H1 (cell line): Measurements from ENCODE around the gene DDI2. TPM values are rescaled to one million over a fixed set of nuclear protein-coding genes. Genes with fewer than 3 reads are reported as not detected.

Experiments
- CTCF ChIA-PET: fragments of 300-600 bp; sonication (Branson Sonifier 250); formaldehyde crosslinking; loops from one replicate; lab custom pipeline; 2021; ENCODE audit not compliant: partially characterized antibody; lab: Charles Lee
- POLR2A ChIA-PET: fragments of 300-600 bp; sonication (Branson Sonifier 250); formaldehyde crosslinking; loops from one replicate; lab custom pipeline; 2021; ENCODE audit warnings: inconsistent platforms; ENCODE audit not compliant: partially characterized antibody; lab: Charles Lee
- DNase-seq, 2 experiments: peaks; one replicate each; pipeline versions ENCODE4 v3.0.0 to v3.0.0-alpha.2; 2010 to 2022; ENCODE audit warnings: low spot score in 2 of 2, low read depth in 1 of 2, mixed read lengths in 1 of 2
- FAIRE-seq: peaks from 2 replicates; lab custom pipeline; 2011; peaks lifted over from hg19 to GRCh38; lab: Jason Lieb, UNC
- H2AFZ ChIP-seq: 2 replicates; pipeline ENCODE4 v1.8.1; 2012; ENCODE audit warnings: low read length, inconsistent platforms
- H2AK5ac ChIP-seq: 2 replicates; pipeline ENCODE4 v1.6.1; 2013; ENCODE audit warnings: low read depth, low read length
- H2BK120ac ChIP-seq: replicated peaks from 2 replicates; pipeline ENCODE3; 2013; ENCODE audit warnings: low read depth, low read length, inconsistent platforms
- H2BK12ac ChIP-seq: 2 replicates; pipeline ENCODE4 v1.6.1; 2013; ENCODE audit warnings: low read depth, low read length
- H2BK15ac ChIP-seq: 2 replicates; pipeline ENCODE4 v1.6.1; 2013; ENCODE audit warnings: low read length
- H2BK20ac ChIP-seq: 2 replicates; pipeline ENCODE4 v1.6.1; 2013; ENCODE audit warnings: low read length
- H2BK5ac ChIP-seq: 2 replicates; pipeline ENCODE4 v1.6.1; 2013; ENCODE audit warnings: low read depth, low read length
- H3K14ac ChIP-seq: 2 replicates; pipeline ENCODE4 v1.6.1; 2013; ENCODE audit warnings: inconsistent platforms; ENCODE audit not compliant: insufficient read length
- H3K18ac ChIP-seq: 2 replicates; pipeline ENCODE4 v1.6.1; 2013; ENCODE audit warnings: low read length; ENCODE audit errors: extremely low read depth
- H3K23ac ChIP-seq: 2 replicates; pipeline ENCODE4 v1.6.1; 2013; ENCODE audit warnings: inconsistent platforms; ENCODE audit not compliant: insufficient read length
- H3K23me2 ChIP-seq: 2 replicates; pipeline ENCODE4 v1.6.1; 2013; ENCODE audit warnings: low read depth, low read length
- H3K27ac ChIP-seq: 2 replicates; pipeline ENCODE4 v1.6.1; 2011; ENCODE audit warnings: low read depth, low read length, inconsistent platforms
- H3K27me3 ChIP-seq, 4 experiments: replicated peaks in 1 of 4; 1 replicate in 1 of 4; 2 replicates in 3 of 4; pipeline versions ENCODE4 v1.6.1 to v1.8.1; 2011 to 2013; ENCODE audit warnings: low read length in 3 of 4, mild to moderate bottlenecking in 3 of 4, inconsistent platforms in 2 of 4, mixed read lengths in 2 of 4, moderate library complexity in 1 of 4; ENCODE audit not compliant: control insufficient read depth in 3 of 4, insufficient read depth in 3 of 4; ENCODE audit errors: extremely low read depth in 1 of 4
- H3K36me3 ChIP-seq, 4 experiments: 2 replicates each; pipeline versions ENCODE4 v1.6.1 to v1.8.1; 2011 to 2013; ENCODE audit warnings: mild to moderate bottlenecking in 4 of 4, low read length in 3 of 4, moderate library complexity in 2 of 4, control low read depth in 1 of 4, inconsistent platforms in 1 of 4; ENCODE audit not compliant: insufficient read depth in 4 of 4, control insufficient read depth in 2 of 4
- H3K4ac ChIP-seq: replicated peaks from 2 replicates; pipeline ENCODE3; 2013; ENCODE audit warnings: low read length, low read depth, mixed read lengths, inconsistent platforms; ENCODE audit not compliant: insufficient read length
- H3K4me1 ChIP-seq, 4 experiments: replicated peaks in 1 of 4; 1 replicate in 1 of 4; 2 replicates in 3 of 4; pipeline versions ENCODE4 v1.6.1 to v1.8.1; 2011 to 2013; ENCODE audit warnings: low read length in 3 of 4, inconsistent platforms in 2 of 4, mixed read lengths in 1 of 4; ENCODE audit not compliant: insufficient read depth in 4 of 4, control insufficient read depth in 3 of 4
- H3K4me2 ChIP-seq, 2 experiments: 2 replicates each; pipeline versions ENCODE4 v1.6.1 to v1.8.1; 2011 to 2013; ENCODE audit warnings: low read depth in 2 of 2, low read length in 2 of 2, control low read depth in 1 of 2, inconsistent platforms in 1 of 2, mild to moderate bottlenecking in 1 of 2; ENCODE audit not compliant: insufficient read depth in 1 of 2
- H3K4me3 ChIP-seq, 4 experiments: fragments of 200-600, 300-600 bp in 1 of 4; sonication (generic), shearing (Covaris generic), sonication (Bioruptor Twin) in 1 of 4; 2 replicates each; pipeline versions ENCODE4 v1.5.1 to v1.8.1; 2011 to 2016; ENCODE audit warnings: low read length in 4 of 4, low read depth in 3 of 4, control low read depth in 2 of 4, inconsistent platforms in 2 of 4, mild to moderate bottlenecking in 2 of 4, mixed read lengths in 1 of 4, moderate library complexity in 1 of 4; ENCODE audit not compliant: insufficient read depth in 2 of 4; ENCODE audit errors: extremely low read depth in 1 of 4
- H3K56ac ChIP-seq: replicated peaks from 2 replicates; pipeline ENCODE3; 2013; ENCODE audit warnings: low read depth, mild to moderate bottlenecking, mixed read lengths, low read length, inconsistent platforms; ENCODE audit not compliant: insufficient read length
- H3K79me1 ChIP-seq: 2 replicates; pipeline ENCODE4 v1.6.1; 2013; ENCODE audit warnings: low read depth, low read length, control low read depth
- H3K79me2 ChIP-seq, 2 experiments: 2 replicates each; pipeline versions ENCODE4 v1.6.1 to v1.8.1; 2012 to 2013; ENCODE audit warnings: low read length in 2 of 2, mild to moderate bottlenecking in 2 of 2, inconsistent platforms in 1 of 2; ENCODE audit not compliant: insufficient read depth in 2 of 2, control insufficient read depth in 1 of 2
- H3K9ac ChIP-seq, 4 experiments: replicated peaks in 1 of 4; 1 replicate in 1 of 4; 2 replicates in 3 of 4; pipeline versions ENCODE4 v1.6.1 to v1.8.1; 2011 to 2013; ENCODE audit warnings: low read depth in 3 of 4, low read length in 3 of 4, control low read depth in 2 of 4, mild to moderate bottlenecking in 2 of 4, moderate library complexity in 2 of 4, inconsistent platforms in 1 of 4; ENCODE audit errors: extremely low read depth in 1 of 4
- H3K9me3 ChIP-seq, 2 experiments: 2 replicates each; pipeline versions ENCODE4 v1.6.1 to v1.8.1; 2012 to 2013; ENCODE audit warnings: mild to moderate bottlenecking in 2 of 2, moderate library complexity in 2 of 2, control low read depth in 1 of 2, inconsistent platforms in 1 of 2, low read depth in 1 of 2, low read length in 1 of 2, mixed read lengths in 1 of 2; ENCODE audit not compliant: insufficient read depth in 2 of 2
- H4K20me1 ChIP-seq, 2 experiments: replicated peaks in 1 of 2; 2 replicates each; pipeline versions ENCODE3 to v1.8.1; 2011 to 2013; ENCODE audit warnings: inconsistent platforms in 2 of 2, low read length in 2 of 2, mild to moderate bottlenecking in 1 of 2; ENCODE audit not compliant: insufficient read depth in 2 of 2, control insufficient read depth in 1 of 2
- H4K5ac ChIP-seq: 2 replicates; pipeline ENCODE4 v1.6.1; 2013; ENCODE audit warnings: low read length, low read depth, mixed read lengths, inconsistent platforms; ENCODE audit not compliant: insufficient read length
- H4K8ac ChIP-seq: 2 replicates; pipeline ENCODE4 v1.8.0; 2013; ENCODE audit warnings: mild to moderate bottlenecking, moderate library complexity, low read length, inconsistent platforms; ENCODE audit not compliant: insufficient read depth; ENCODE audit errors: extremely low read depth
- H4K91ac ChIP-seq: replicated peaks from 2 replicates; pipeline ENCODE3; 2013; ENCODE audit warnings: low read length, mixed read lengths, inconsistent platforms; ENCODE audit not compliant: insufficient read length
- BACH1 ChIP-seq: IDR thresholded peaks from 2 replicates; pipeline ENCODE4 v1.6.1; 2012; ENCODE audit warnings: low read length, improper control_type of control experiment
- CBX8 ChIP-seq: fragments of 300-800, 300-1000 bp; sonication (generic); IDR thresholded peaks from 2 replicates; pipeline ENCODE4 v1.7.1; 2016; ENCODE audit warnings: low read depth, low read length, borderline replicate concordance
- CHD1 ChIP-seq: IDR thresholded peaks from 2 replicates; pipeline ENCODE4 v1.6.1; 2012; ENCODE audit warnings: low read depth, low read length, improper control_type of control experiment
- E2F6 ChIP-seq: IDR thresholded peaks from 2 replicates; pipeline ENCODE4 v1.6.1; 2012; ENCODE audit warnings: inconsistent platforms
- EZH2 ChIP-seq: fragments of 200-600 bp; sonication (generic); IDR thresholded peaks from 2 replicates; pipeline ENCODE4 v1.7.1; 2012; ENCODE audit warnings: low read depth, mild to moderate bottlenecking, moderate library complexity, low read length, inconsistent platforms; ENCODE audit not compliant: severe bottlenecking
- HDAC2 ChIP-seq, 2 experiments: fragments of 300-600 bp in 1 of 2; sonication (generic) in 1 of 2; IDR thresholded peaks; 2 replicates each; pipeline ENCODE4 v1.6.1; 2011 to 2012; ENCODE audit warnings: low read depth in 2 of 2, low read length in 2 of 2, mild to moderate bottlenecking in 2 of 2, moderate library complexity in 2 of 2, borderline replicate concordance in 1 of 2, inconsistent platforms in 1 of 2
- HDAC6 ChIP-seq: IDR thresholded peaks from one replicate; pipeline ENCODE4 v1.7.1; 2012; ENCODE audit warnings: low read depth, mild to moderate bottlenecking, inconsistent platforms, low read length, moderate library complexity
- MAFK ChIP-seq: IDR thresholded peaks from 2 replicates; pipeline ENCODE4 v1.6.1; 2012; ENCODE audit warnings: low read depth, mild to moderate bottlenecking, improper control_type of control experiment, low read length
- MAX ChIP-seq: IDR thresholded peaks from 2 replicates; pipeline ENCODE4 v1.6.1; 2012; ENCODE audit warnings: inconsistent platforms
- NANOG ChIP-seq: IDR thresholded peaks from 2 replicates; pipeline ENCODE4 v1.6.1; 2011; ENCODE audit warnings: low read length, low read depth, mild to moderate bottlenecking, inconsistent platforms; ENCODE audit not compliant: insufficient read depth, poor library complexity, severe bottlenecking
- NRF1 ChIP-seq: IDR thresholded peaks from 2 replicates; pipeline ENCODE4 v1.6.1; 2011; ENCODE audit warnings: mild to moderate bottlenecking, low read depth, low read length, improper control_type of control experiment
- SIX5 ChIP-seq: IDR thresholded peaks from 2 replicates; pipeline ENCODE4 v1.6.1; 2011; ENCODE audit warnings: mild to moderate bottlenecking, low read depth, low read length
- ZNF274 ChIP-seq: IDR thresholded peaks from 2 replicates; pipeline ENCODE4 v1.7.0; 2012; ENCODE audit warnings: low read length, borderline replicate concordance; ENCODE audit errors: extremely low read depth
- WGBS, 2 experiments: shearing (Covaris generic) in 1 of 2; methylation state at CpG; one replicate each; pipeline versions ENCODE4 v1.1.6 to v1.1.7; 2013 to 2015; ENCODE audit warnings: low lambda C conversion rate in 2 of 2, mixed read lengths in 2 of 2, inconsistent platforms in 1 of 2, low coverage in 1 of 2, missing lambda C conversion rate in 1 of 2; ENCODE audit not compliant: insufficient replicate concordance in 2 of 2, insufficient coverage in 1 of 2, insufficient read length in 1 of 2; ENCODE audit errors: extremely low coverage in 1 of 2, missing lambda C conversion rate in 1 of 2; 5-methylcytosine and 5-hydroxymethylcytosine counted together
- polyA plus RNA-seq, 7 experiments: library from polyadenylated mRNA; depleted of rRNA in 3 of 7; stranded (reverse) in 5 of 7; unstranded in 2 of 7; fragments of >200 nt in 5 of 7; fragments of 200-250 nt in 2 of 7; gene quantifications; 1 replicate in 5 of 7; 2 replicates in 1 of 7; 4 replicates in 1 of 7; pipeline versions ENCODE4 v1.2.1 to v1.2.3, GENCODE V29; 2011 to 2013; ENCODE audit warnings: missing spikeins in 2 of 7, mixed read lengths in 2 of 7
- total RNA-seq: library from RNA; stranded (reverse); fragmentation: NEBNext Ultra II Directional; extraction: Animal tissue kit (Norgen Biotek cat#: 25700); gene quantifications from 2 replicates; pipeline ENCODE4 v1.2.1, GENCODE V29; 2021

Gene DDI2
- total and polyA plus RNA-seq, 2 of the 8 experiments (the other 6 are each of a cell fraction or from before 2014, with no cell fraction given): 7.7 to 38.3 TPM

GRCh38 chr1:15701784-15702183, 84.5 kb downstream of the DDI2 start:
- peaks cover 5% of the 10 kb centered on the region for H3K79me1 ChIP-seq
- peaks cover 0 to 4% of the 10 kb centered on the region in 2 experiments; a peak in 1 of 4 replicates for H3K79me2 ChIP-seq
- H3K56ac ChIP-seq: no peak overlapping the region
- no peak overlapping the region for H4K91ac ChIP-seq
- H3K23me2 ChIP-seq: no peaks in the 10 kb centered on the region
- FAIRE-seq (no peak), DNase-seq (no peak)
- no peak overlapping the region for H2AFZ ChIP-seq
- H3K18ac ChIP-seq: no peak overlapping the region
- no peak overlapping the region for H4K8ac ChIP-seq
- H2AK5ac ChIP-seq: no peak overlapping the region
- no peak overlapping the region for H3K23ac ChIP-seq
- no peak overlapping the region for H2BK12ac ChIP-seq
- no peak overlapping the region for H3K4me3 ChIP-seq
- peak overlapping the region in 1 of 4 experiments; percentile 24; a peak in 1 of 7 replicates for H3K9ac ChIP-seq
- H2BK120ac ChIP-seq: no peak overlapping the region
- H2BK5ac ChIP-seq: no peak overlapping the region
- no peaks in the 10 kb centered on the region for H3K4me1 ChIP-seq
- 89% methylated on average over 8 of the region's 8 CpGs; no CpG with 5 or more reads in 1 of the 2 experiments for WGBS, 2 experiments
- H3K4ac ChIP-seq: no peak overlapping the region
- ChIA-PET POLR2A (no interaction called here), CTCF (interaction anchor here (0.7 to 1.5 kb wide), 11 partner anchors 9 to 357 kb away, joined by 3 to 5 read pairs (median 4); partner anchors contain the start of gene SLC25A34)
- no peak overlapping the region for H2BK15ac ChIP-seq
- no peak overlapping the region for H2BK20ac ChIP-seq
- H3K27ac ChIP-seq: no peak overlapping the region
- H3K36me3 ChIP-seq: no peaks in the 10 kb centered on the region
- no peak overlapping the region for H3K14ac ChIP-seq
- no peaks in the 10 kb centered on the region for H3K27me3 ChIP-seq
- H3K4me2 ChIP-seq: no peak overlapping the region
- no peak overlapping the region for H4K5ac ChIP-seq
- H3K9me3 ChIP-seq: no peaks in the 10 kb centered on the region
- peaks cover 3 to 8% of the 10 kb centered on the region in 2 experiments for H4K20me1 ChIP-seq
- TF ChIP-seq NANOG (no peak), NRF1 (no peak), BACH1 (no peak), MAFK (no peak), CBX8 (no peak), SIX5 (no peak), MAX (no peak), E2F6 (no peak), HDAC2 (IDR thresholded peaks at IDR 0.05; ENCODE audit: borderline replicate concordance in 1 of 2, low read depth in 2 of 2, low read length in 2 of 2) (no peak), CHD1 (no peak), HDAC6 (no peak), EZH2 (no peak), ZNF274 (no peak)
